GM20000 (cell line): ENCODE measurements around the gene MTERF4.
A peak's percentile ranks its signal among the peaks of the same experiment; 100 is the strongest.

Experiments
- DNase-seq: peaks from one replicate; pipeline ENCODE4 v3.0.0; 2012; ENCODE audit warnings: low spot score
- CTCF ChIP-seq: IDR thresholded peaks from 2 replicates; pipeline ENCODE4 v1.5.1; 2012; ENCODE audit warnings: mild to moderate bottlenecking, control low read depth; ENCODE audit errors: extremely low read depth, missing control alignments

The MTERF4 gene

GRCh38 chr2:241049739-241050623 lies 52.1 kb downstream of the MTERF4 start:
- TF ChIP-seq CTCF, result no peak
- no peak for DNase-seq

GRCh38 chr2:241048949-241049343 lies 53.1 kb downstream of the MTERF4 start:
- DNase-seq, result no peak

GRCh38 chr2:241048149-241048948 lies 53.7 kb downstream of the MTERF4 start:
- DNase-seq, result no peak
- TF ChIP-seq CTCF, result no peak

More at GRCh38 chr2:241048949-241049343, 53.1 kb downstream of the MTERF4 start:
- no peak for TF ChIP-seq CTCF

- no peak for TF ChIP-seq CTCF
- peak; percentile 4 for DNase-seq
Observed at GRCh38 chr2:241047253-241048010, 54.7 kb downstream of the MTERF4 start.
